HCT116 (cell line): Measurements from ENCODE around the gene TUT1. TPM values are rescaled to one million over a fixed set of nuclear protein-coding genes. Genes with fewer than 3 reads are reported as not detected.

ENCODE experiments used
- ATAC-seq: fragments of 200-7000 bp; cut with Tn5 transposase; 2 replicates; pipeline ENCODE4 v1.9.1; 2020; ENCODE audit warnings: mild to moderate bottlenecking, moderate library complexity
- BruUV-seq: library from RNA; stranded (reverse); fragments of 400-500 nt; replicated peaks from 2 replicates; lab custom pipeline; 2021; lab: Mats Ljungman, UMichigan
- CTCF ChIA-PET: fragments of 300-600 bp; sonication (Branson Sonifier 250); formaldehyde crosslinking; loops from one replicate; lab custom pipeline; 2021; ENCODE audit warnings: antibody characterized with exemption; lab: Charles Lee
- POLR2A ChIA-PET: fragments of 300-600, 350-600 bp; sonication (Branson Sonifier 250); formaldehyde crosslinking; loops from one replicate; lab custom pipeline; 2021; ENCODE audit warnings: antibody characterized with exemption; lab: Charles Lee
- RAD21 ChIA-PET, 2 experiments: fragments of 300-600 bp; sonication (Branson Sonifier 250); formaldehyde crosslinking; loops; one replicate each; lab custom pipeline; 2023; ENCODE audit warnings: low total read pairs in 2 of 2; ENCODE audit not compliant: uncharacterized antibody in 2 of 2, unreplicated experiment in 2 of 2, low non-redundant PET in 1 of 2; lab: Charles Lee
- DNase-seq: peaks from one replicate; pipeline ENCODE4 v3.0.0-alpha.2; 2010; ENCODE audit warnings: low read depth, low spot score
- H2AFZ ChIP-seq: fragments of 200-600 bp; shearing (Covaris generic), sonication (generic); 2 replicates; pipeline ENCODE4 v1.6.1; 2017; ENCODE audit warnings: low read depth, mixed run types, mixed read lengths, antibody characterized with exemption, low read length; ENCODE audit not compliant: poor library complexity, severe bottlenecking
- H3K27ac ChIP-seq: 2 replicates; pipeline ENCODE4 v1.5.1; 2012; ENCODE audit warnings: low read depth, low read length
- H3K27me3 ChIP-seq: fragments of 200-600 bp; sonication (generic); 2 replicates; pipeline ENCODE4 v1.6.1; 2016; ENCODE audit warnings: mixed run types, low read length, mixed read lengths; ENCODE audit not compliant: insufficient read depth
- H3K36me3 ChIP-seq, 2 experiments: fragments of 200-500 bp in 1 of 2; fragments of 200-600 bp in 1 of 2; sonication (Bioruptor generic) in 1 of 2; sonication (generic) in 1 of 2; 2 replicates each; pipeline versions ENCODE4 v1.5.1 to v1.6.1; 2014 to 2016; ENCODE audit warnings: low read length in 2 of 2, inconsistent platforms in 1 of 2, mixed read lengths in 1 of 2, mixed run types in 1 of 2; ENCODE audit not compliant: insufficient read depth in 2 of 2, control insufficient read depth in 1 of 2
- H3K4me1 ChIP-seq, 2 experiments: fragments of 200-600 bp in 1 of 2; sonication (generic) in 1 of 2; 2 replicates each; pipeline versions ENCODE4 v1.5.1 to v1.6.1; 2012 to 2017; ENCODE audit warnings: low read length in 2 of 2, inconsistent platforms in 1 of 2, mild to moderate bottlenecking in 1 of 2, mixed read lengths in 1 of 2, mixed run types in 1 of 2, moderate library complexity in 1 of 2; ENCODE audit not compliant: insufficient read depth in 2 of 2, control insufficient read depth in 1 of 2
- H3K4me2 ChIP-seq: fragments of 200-600 bp; sonication (generic); 2 replicates; pipeline ENCODE4 v1.6.1; 2017; ENCODE audit warnings: mixed run types, low read length, mixed read lengths
- H3K4me3 ChIP-seq, 2 experiments: fragments of 200-600 bp in 1 of 2; sonication (generic) in 1 of 2; replicated peaks in 1 of 2; 2 replicates each; pipeline ENCODE4 v1.5.1; 2011 to 2016; ENCODE audit warnings: low read length in 2 of 2, control low read depth in 1 of 2, low read depth in 1 of 2, mild to moderate bottlenecking in 1 of 2, mixed read lengths in 1 of 2, mixed run types in 1 of 2
- H3K79me2 ChIP-seq: fragments of 200-600 bp; sonication (generic); 2 replicates; pipeline ENCODE4 v1.6.1; 2017; ENCODE audit warnings: mild to moderate bottlenecking, mixed run types, low read length, moderate library complexity, mixed read lengths; ENCODE audit not compliant: insufficient read depth
- H3K9ac ChIP-seq: fragments of 200-600 bp; sonication (generic); 2 replicates; pipeline ENCODE4 v1.6.1; 2016; ENCODE audit warnings: low read length, mixed read lengths
- H3K9me2 ChIP-seq: fragments of 200-600 bp; sonication (generic), shearing (Covaris generic); 2 replicates; pipeline ENCODE4 v1.6.1; 2017; ENCODE audit warnings: mixed run types, mild to moderate bottlenecking, moderate library complexity; ENCODE audit not compliant: insufficient read depth
- H3K9me3 ChIP-seq, 2 experiments: fragments of 200-500 bp in 1 of 2; fragments of 200-600 bp in 1 of 2; sonication (Bioruptor generic) in 1 of 2; sonication (generic) in 1 of 2; 2 replicates each; pipeline ENCODE4 v1.6.1; 2014 to 2017; ENCODE audit warnings: low read length in 2 of 2, mixed read lengths in 2 of 2, inconsistent platforms in 1 of 2, low read depth in 1 of 2, mild to moderate bottlenecking in 1 of 2, mixed run types in 1 of 2, moderate library complexity in 1 of 2; ENCODE audit not compliant: control insufficient read depth in 1 of 2, insufficient read depth in 1 of 2
- H4K20me1 ChIP-seq: fragments of 200-600 bp; sonication (generic), shearing (Covaris generic); 2 replicates; pipeline ENCODE4 v1.6.1; 2017; ENCODE audit warnings: mixed run types, mild to moderate bottlenecking, moderate library complexity; ENCODE audit not compliant: insufficient read depth
- FOSL1 ChIP-seq: IDR thresholded peaks from 2 replicates; pipeline ENCODE4 v1.6.1; 2012; ENCODE audit warnings: low read depth
- POLR2A ChIP-seq: IDR thresholded peaks from 2 replicates; pipeline ENCODE4 v1.7.0; 2011; ENCODE audit warnings: borderline replicate concordance; ENCODE audit not compliant: insufficient read depth, insufficient read length; ENCODE audit errors: extremely low read depth
- SRF ChIP-seq: IDR thresholded peaks from 2 replicates; pipeline ENCODE4 v1.6.1; 2012; ENCODE audit warnings: low read depth
- TCF7L2 ChIP-seq: IDR thresholded peaks from 2 replicates; pipeline ENCODE4 v1.7.0; 2011; ENCODE audit warnings: borderline replicate concordance, inconsistent platforms; ENCODE audit not compliant: insufficient read depth, insufficient read length; ENCODE audit errors: extremely low read depth
- intact Hi-C: fragments of 100-400 bp; cut with micrococcal nuclease; formaldehyde crosslinking; loops from 2 replicates; pipeline ENCODE4 v1.10.0; 2022
- total RNA-seq: library from RNA; stranded (reverse); gene quantifications from one replicate; pipeline ENCODE4 v1.2.1, GENCODE V29; 2021; ENCODE audit not compliant: unreplicated experiment

Gene TUT1
- total RNA-seq, 1 experiment from 2014 or later = 49.0 TPM

GRCh38 chr11:62602141-62603071 lies 11.1 kb upstream of the TUT1 start:
- H2AFZ ChIP-seq = no peak overlapping the region
- H3K9ac ChIP-seq = peak overlapping the region; percentile 60
- peaks cover 13 to 44% of the 10 kb centered on the region in 2 experiments for H3K4me1 ChIP-seq
- no peaks in the 10 kb centered on the region for H3K9me2 ChIP-seq
- peaks cover 41% of the 10 kb centered on the region for H3K79me2 ChIP-seq
- H3K4me3 ChIP-seq = peak overlapping the region; percentile 92 to 94
- no peaks in the 10 kb centered on the region for H3K27me3 ChIP-seq
- no TSS peak for BruUV-seq
- TF ChIP-seq TCF7L2 (peak; percentile 25), POLR2A (peak; percentile 17), SRF (no peak), FOSL1 (no peak)
- ChIA-PET POLR2A (interaction anchor here (0.7 to 4.5 kb wide), 10 partner anchors 9 to 239 kb away, joined by 3 to 40 read pairs (median 4); partner anchors contain the start of genes B3GAT3, C11orf98, CSKMT and EEF1G), RAD21 (interaction anchor here in 1 of 2 experiments (0.7 kb wide), 1 partner anchor 19 kb away, joined by 3 read pairs; the partner anchor contains the start of gene B3GAT3), CTCF (interaction anchor here (0.9 to 1.1 kb wide), 6 partner anchors 9 to 178 kb away, joined by 3 to 14 read pairs (median 4); partner anchors contain the start of genes LBHD1, TUT1 and UQCC3)
- DNase-seq (no peak), ATAC-seq (peak; percentile 46)
- peaks cover 11 to 18% of the 10 kb centered on the region in 2 experiments; a peak in 3 of 4 replicates for H3K36me3 ChIP-seq
- no peaks in the 10 kb centered on the region for H3K9me3 ChIP-seq
- intact Hi-C loops = no loop called here
- H4K20me1 ChIP-seq = no peaks in the 10 kb centered on the region
- peak overlapping the region; percentile 99 for H3K27ac ChIP-seq
- H3K4me2 ChIP-seq = peak overlapping the region; percentile 88
